ENCODE results near the gene HCRTR1.

DNA sequence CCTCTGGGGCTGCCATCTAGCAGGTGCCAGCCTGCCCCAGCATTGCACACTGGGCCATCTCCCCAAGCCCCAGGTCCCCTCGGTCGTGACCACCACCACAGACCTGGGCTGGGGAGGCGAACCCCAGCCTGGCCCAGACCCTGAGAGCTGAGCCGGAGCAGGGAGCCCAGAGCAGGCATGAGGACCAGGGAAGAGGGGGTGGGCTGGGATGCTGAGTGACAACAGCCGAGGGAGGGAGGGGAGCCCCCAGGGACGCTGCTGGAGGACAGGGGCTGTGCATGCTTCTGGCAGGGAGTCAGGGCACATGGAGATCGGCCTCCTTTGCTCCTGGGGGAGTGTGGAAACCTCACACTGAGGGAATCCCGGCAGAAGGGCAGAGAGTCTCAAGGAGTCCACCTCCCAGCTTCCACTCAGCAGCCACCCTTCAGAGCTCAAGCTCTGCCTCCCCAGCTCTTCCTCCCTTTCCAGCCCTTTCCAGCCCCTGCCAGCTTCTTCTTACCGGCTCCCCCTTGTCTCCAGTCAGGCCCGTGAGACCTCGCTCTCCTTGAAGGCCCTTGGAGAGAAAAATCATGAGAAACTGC, 50.9 kb downstream of the HCRTR1 start:
- TF ChIP-seq, protein P1, sequence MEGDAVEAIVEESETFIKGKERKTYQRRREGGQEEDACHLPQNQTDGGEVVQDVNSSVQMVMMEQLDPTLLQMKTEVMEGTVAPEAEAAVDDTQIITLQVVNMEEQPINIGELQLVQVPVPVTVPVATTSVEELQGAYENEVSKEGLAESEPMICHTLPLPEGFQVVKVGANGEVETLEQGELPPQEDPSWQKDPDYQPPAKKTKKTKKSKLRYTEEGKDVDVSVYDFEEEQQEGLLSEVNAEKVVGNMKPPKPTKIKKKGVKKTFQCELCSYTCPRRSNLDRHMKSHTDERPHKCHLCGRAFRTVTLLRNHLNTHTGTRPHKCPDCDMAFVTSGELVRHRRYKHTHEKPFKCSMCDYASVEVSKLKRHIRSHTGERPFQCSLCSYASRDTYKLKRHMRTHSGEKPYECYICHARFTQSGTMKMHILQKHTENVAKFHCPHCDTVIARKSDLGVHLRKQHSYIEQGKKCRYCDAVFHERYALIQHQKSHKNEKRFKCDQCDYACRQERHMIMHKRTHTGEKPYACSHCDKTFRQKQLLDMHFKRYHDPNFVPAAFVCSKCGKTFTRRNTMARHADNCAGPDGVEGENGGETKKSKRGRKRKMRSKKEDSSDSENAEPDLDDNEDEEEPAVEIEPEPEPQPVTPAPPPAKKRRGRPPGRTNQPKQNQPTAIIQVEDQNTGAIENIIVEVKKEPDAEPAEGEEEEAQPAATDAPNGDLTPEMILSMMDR (IDR thresholded peaks at IDR 0.05; ENCODE audit: poor library complexity, severe bottlenecking) = no peak
- TF ChIP-seq RAD21 (conservative IDR thresholded peaks at IDR 0.05) = no peak
